ENCODE data around the gene DNAJC21.
"Not testable (repeated sequence)": the region's sequence is repeated elsewhere in the genome, so short reads cannot be mapped to it uniquely, and the experiment has no call there.

DNA sequence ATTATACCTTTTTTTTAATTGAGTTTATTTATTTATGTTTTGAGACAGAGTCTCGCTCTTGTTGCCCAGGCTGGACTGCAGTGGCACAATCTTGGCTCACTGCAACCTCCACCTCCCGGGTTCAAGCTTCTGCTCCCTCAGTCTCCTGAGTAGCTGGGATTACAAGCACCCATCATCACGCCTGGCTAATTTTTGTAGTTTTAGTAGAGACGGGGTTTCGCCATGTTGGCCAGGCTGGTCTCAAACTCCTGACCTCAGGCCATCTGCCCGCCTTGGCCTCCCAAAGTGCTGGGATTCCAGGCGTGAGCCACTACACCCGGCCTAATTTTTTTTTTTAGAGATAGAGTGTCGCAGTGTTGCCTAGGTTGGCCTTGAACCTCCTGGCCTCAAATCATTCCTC, 6.1 kb upstream of the DNAJC21 start:
- not testable (repeated sequence) for TF ChIP-seq CTCF (IDR thresholded peaks at IDR 0.05; ENCODE audit: low read depth, low read length, missing input control); MAX (IDR thresholded peaks at IDR 0.05); YY1 (IDR thresholded peaks at IDR 0.05); SP1 (IDR thresholded peaks at IDR 0.05)
